H1 (cell line): ENCODE results near the gene THG1L. TPM values are rescaled to one million over a fixed set of nuclear protein-coding genes. Genes with fewer than 3 reads are reported as not detected.

Source experiments
- E2F6 ChIP-seq: IDR thresholded peaks from 2 replicates; pipeline ENCODE4 v1.6.1; 2012; ENCODE audit warnings: inconsistent platforms
- GABPA ChIP-seq: IDR thresholded peaks from 2 replicates; pipeline ENCODE4 v1.6.1; 2011; ENCODE audit warnings: mild to moderate bottlenecking, low read length, moderate library complexity, borderline replicate concordance; ENCODE audit not compliant: insufficient read depth
- KDM4A ChIP-seq: IDR thresholded peaks from one replicate; pipeline ENCODE4 v1.7.1; 2012; ENCODE audit warnings: low read depth, mild to moderate bottlenecking, moderate library complexity, low read length, inconsistent platforms; ENCODE audit not compliant: severe bottlenecking
- SIN3A ChIP-seq, 2 experiments: IDR thresholded peaks in 1 of 2; conservative IDR thresholded peaks in 1 of 2; 2 replicates each; pipeline ENCODE4 v1.6.1; 2011 to 2012; ENCODE audit warnings: low read length in 2 of 2, improper control_type of control experiment in 1 of 2, low read depth in 1 of 2, mild to moderate bottlenecking in 1 of 2
- polyA plus RNA-seq, 7 experiments: library from polyadenylated mRNA; depleted of rRNA in 3 of 7; stranded (reverse) in 5 of 7; unstranded in 2 of 7; fragments of >200 nt in 5 of 7; fragments of 200-250 nt in 2 of 7; gene quantifications; 1 replicate in 5 of 7; 2 replicates in 1 of 7; 4 replicates in 1 of 7; pipeline versions ENCODE4 v1.2.1 to v1.2.3, GENCODE V29; 2011 to 2013; ENCODE audit warnings: missing spikeins in 2 of 7, mixed read lengths in 2 of 7
- total RNA-seq: library from RNA; stranded (reverse); fragmentation: NEBNext Ultra II Directional; extraction: Animal tissue kit (Norgen Biotek cat#: 25700); gene quantifications from 2 replicates; pipeline ENCODE4 v1.2.1, GENCODE V29; 2021

The THG1L gene
- total and polyA plus RNA-seq, 2 of the 8 experiments (the other 6 are each of a cell fraction or from before 2014, with no cell fraction given): 8.1 to 12.4 TPM

- no peak for TF ChIP-seq GABPA
- no peak for TF ChIP-seq KDM4A
- no peak for TF ChIP-seq E2F6
- no peak for TF ChIP-seq SIN3A (conservative IDR thresholded peaks at IDR 0.05 in 1 of 2, IDR thresholded peaks at IDR 0.05 in 1 of 2; ENCODE audit: low read depth in 1 of 2, low read length in 2 of 2)
Observed at GRCh38 chr5:157758706-157759105, 27.5 kb downstream of the THG1L start (continued).
